HEK293 (cell line): Measurements from ENCODE around the gene ARPC1B.
A peak's percentile ranks its signal among the peaks of the same experiment; 100 is the strongest.

Experiments
- CTCF ChIA-PET: fragments of 350-600 bp; formaldehyde crosslinking; extraction: SDS; loops from one replicate; lab custom pipeline; 2021; ENCODE audit warnings: antibody characterized with exemption; lab: Yijun Ruan, JAX
- POLR2A ChIA-PET: fragments of 300-600 bp; formaldehyde crosslinking; extraction: SDS; loops from one replicate; lab custom pipeline; 2020; ENCODE audit warnings: antibody characterized with exemption, inconsistent platforms; lab: Yijun Ruan, JAX
- H3K27ac ChIP-seq: fragments of 200-500 bp; sonication (Bioruptor generic); 2 replicates; pipeline ENCODE4 v1.5.1; 2014; ENCODE audit warnings: low read depth, low read length, control low read depth, inconsistent platforms; ENCODE audit errors: extremely low read depth
- H3K36me3 ChIP-seq, 2 experiments: fragments of 200-500 bp in 1 of 2; sonication (Bioruptor generic) in 1 of 2; 1 replicate in 1 of 2; 2 replicates in 1 of 2; pipeline ENCODE4 v1.5.1; 2014 to 2017; ENCODE audit warnings: inconsistent platforms in 2 of 2, low read length in 2 of 2; ENCODE audit not compliant: control insufficient read depth in 2 of 2, insufficient read depth in 1 of 2
- H3K4me1 ChIP-seq: fragments of 200-500 bp; sonication (Bioruptor generic); 2 replicates; pipeline ENCODE4 v1.5.1; 2014; ENCODE audit warnings: mild to moderate bottlenecking, low read length, inconsistent platforms; ENCODE audit not compliant: control insufficient read depth, insufficient read depth
- H3K4me3 ChIP-seq: 2 replicates; pipeline ENCODE4 v1.5.1; 2011; ENCODE audit warnings: low read depth, mild to moderate bottlenecking, control low read depth, low read length, moderate library complexity
- H3K9me3 ChIP-seq: fragments of 200-500 bp; sonication (Bioruptor generic); 2 replicates; pipeline ENCODE4 v1.5.1; 2014; ENCODE audit warnings: low read depth, low read length, inconsistent platforms; ENCODE audit not compliant: control insufficient read depth, insufficient read depth
- AEBP2 ChIP-seq: fragments of 450-650 bp; formaldehyde crosslinking; IDR thresholded peaks from 2 replicates; pipeline ENCODE4 v1.5.1; 2016; ENCODE audit warnings: missing biosample characterization, missing genetic modification characterization, borderline replicate concordance
- GLIS1 ChIP-seq: fragments of 450-650 bp; formaldehyde crosslinking; IDR thresholded peaks from 2 replicates; pipeline ENCODE4 v1.5.1; 2016; ENCODE audit warnings: missing biosample characterization, missing genetic modification characterization
- KLF1 ChIP-seq: fragments of 450-650 bp; formaldehyde crosslinking; IDR thresholded peaks from 2 replicates; pipeline ENCODE4 v1.5.1; 2016; ENCODE audit warnings: missing biosample characterization, missing genetic modification characterization
- KLF17 ChIP-seq: fragments of 450-650 bp; formaldehyde crosslinking; IDR thresholded peaks from 2 replicates; pipeline ENCODE4 v1.5.1; 2016; ENCODE audit warnings: missing biosample characterization, missing genetic modification characterization
- KLF9 ChIP-seq: fragments of 450-650 bp; formaldehyde crosslinking; IDR thresholded peaks from 2 replicates; pipeline ENCODE4 v1.5.1; 2016; ENCODE audit warnings: missing biosample characterization, missing genetic modification characterization, low read depth
- MZF1 ChIP-seq: fragments of 450-650 bp; formaldehyde crosslinking; IDR thresholded peaks from 2 replicates; pipeline ENCODE4 v1.5.1; 2017; ENCODE audit warnings: missing biosample characterization, missing genetic modification characterization, borderline replicate concordance
- ZBTB10 ChIP-seq: fragments of 450-650 bp; formaldehyde crosslinking; IDR thresholded peaks from 2 replicates; pipeline ENCODE4 v1.5.1; 2016; ENCODE audit warnings: missing biosample characterization, missing genetic modification characterization
- ZFP37 ChIP-seq: fragments of 450-650 bp; formaldehyde crosslinking; IDR thresholded peaks from 2 replicates; pipeline ENCODE4 v1.5.1; 2016; ENCODE audit warnings: missing biosample characterization, missing genetic modification characterization
- ZFP69B ChIP-seq: fragments of 450-650 bp; formaldehyde crosslinking; IDR thresholded peaks from 2 replicates; pipeline ENCODE4 v1.5.1; 2016; ENCODE audit warnings: missing biosample characterization, missing genetic modification characterization
- ZNF10 ChIP-seq: fragments of 450-650 bp; formaldehyde crosslinking; IDR thresholded peaks from 2 replicates; pipeline ENCODE4 v1.5.1; 2017; ENCODE audit warnings: missing biosample characterization, missing genetic modification characterization
- ZNF114 ChIP-seq: fragments of 450-650 bp; formaldehyde crosslinking; IDR thresholded peaks from 2 replicates; pipeline ENCODE4 v1.5.0; 2017; ENCODE audit warnings: missing biosample characterization, missing genetic modification characterization
- ZNF138 ChIP-seq: fragments of 450-650 bp; formaldehyde crosslinking; IDR thresholded peaks from 2 replicates; pipeline ENCODE4 v1.5.1; 2016; ENCODE audit warnings: missing biosample characterization, missing genetic modification characterization, borderline replicate concordance
- ZNF19 ChIP-seq: fragments of 450-650 bp; formaldehyde crosslinking; IDR thresholded peaks from 2 replicates; pipeline ENCODE4; 2016; ENCODE audit warnings: missing biosample characterization, missing genetic modification characterization, low read depth
- ZNF23 ChIP-seq: fragments of 450-650 bp; formaldehyde crosslinking; IDR thresholded peaks from 2 replicates; pipeline ENCODE4 v1.5.1; 2016; ENCODE audit warnings: missing biosample characterization, missing genetic modification characterization, borderline replicate concordance
- ZNF311 ChIP-seq: fragments of 450-650 bp; formaldehyde crosslinking; IDR thresholded peaks from 2 replicates; pipeline ENCODE4 v1.5.1; 2017; ENCODE audit warnings: missing biosample characterization, missing genetic modification characterization, borderline replicate concordance
- ZNF335 ChIP-seq: fragments of 450-650 bp; formaldehyde crosslinking; conservative IDR thresholded peaks from 2 replicates; pipeline ENCODE4 v1.5.1; 2016; ENCODE audit warnings: missing biosample characterization, missing genetic modification characterization
- ZNF341 ChIP-seq: fragments of 450-650 bp; formaldehyde crosslinking; IDR thresholded peaks from 2 replicates; pipeline ENCODE4; 2016; ENCODE audit warnings: low read depth, missing biosample characterization, missing genetic modification characterization
- ZNF391 ChIP-seq: fragments of 450-650 bp; formaldehyde crosslinking; IDR thresholded peaks from 2 replicates; pipeline ENCODE4 v1.5.1; 2016; ENCODE audit warnings: low read depth, missing biosample characterization, missing genetic modification characterization, borderline replicate concordance
- ZNF398 ChIP-seq: fragments of 450-650 bp; formaldehyde crosslinking; IDR thresholded peaks from 2 replicates; pipeline ENCODE4 v1.5.1; 2017; ENCODE audit warnings: missing biosample characterization, missing genetic modification characterization
- ZNF404 ChIP-seq: fragments of 450-650 bp; formaldehyde crosslinking; IDR thresholded peaks from 2 replicates; pipeline ENCODE4 v1.5.1; 2017; ENCODE audit warnings: missing biosample characterization, missing genetic modification characterization
- ZNF423 ChIP-seq: fragments of 450-650 bp; formaldehyde crosslinking; IDR thresholded peaks from 2 replicates; pipeline ENCODE4 v1.5.1; 2016; ENCODE audit warnings: missing biosample characterization, missing genetic modification characterization
- ZNF488 ChIP-seq: fragments of 450-650 bp; formaldehyde crosslinking; IDR thresholded peaks from 2 replicates; pipeline ENCODE4 v1.5.1; 2016; ENCODE audit warnings: missing biosample characterization, missing genetic modification characterization
- ZNF510 ChIP-seq: fragments of 450-650 bp; formaldehyde crosslinking; IDR thresholded peaks from 2 replicates; pipeline ENCODE4 v1.5.1; 2018; ENCODE audit warnings: mild to moderate bottlenecking, missing genetic modification characterization, missing biosample characterization; ENCODE audit not compliant: insufficient replicate concordance
- ZNF561 ChIP-seq: fragments of 450-650 bp; IDR thresholded peaks from 2 replicates; pipeline ENCODE4 v1.5.1; 2018; ENCODE audit warnings: missing biosample characterization, missing genetic modification characterization, borderline replicate concordance
- ZNF623 ChIP-seq: fragments of 450-650 bp; formaldehyde crosslinking; IDR thresholded peaks from 2 replicates; pipeline ENCODE4 v1.5.1; 2016; ENCODE audit warnings: missing biosample characterization, missing genetic modification characterization
- ZNF639 ChIP-seq: fragments of 450-650 bp; formaldehyde crosslinking; IDR thresholded peaks from 2 replicates; pipeline ENCODE4 v1.5.1; 2016; ENCODE audit warnings: missing biosample characterization, missing genetic modification characterization
- ZNF654 ChIP-seq: fragments of 450-650 bp; formaldehyde crosslinking; IDR thresholded peaks from 2 replicates; pipeline ENCODE4 v1.5.1; 2016; ENCODE audit warnings: low read depth, missing biosample characterization, missing genetic modification characterization
- ZNF707 ChIP-seq: fragments of 450-650 bp; formaldehyde crosslinking; IDR thresholded peaks from 2 replicates; pipeline ENCODE4 v1.5.1; 2016; ENCODE audit warnings: missing biosample characterization, missing genetic modification characterization

Gene ARPC1B

GRCh38 chr7:99392046-99392445 is 17.5 kb downstream of the ARPC1B start (continued):
- TF ChIP-seq ZNF114 (tag by site-specific recombination) (no peak), ZNF639 (tag by site-specific recombination) (no peak), AEBP2 (tag by site-specific recombination) (no peak), ZFP37 (tag by site-specific recombination) (no peak), ZNF391 (tag by site-specific recombination) (no peak), ZFP69B (tag by site-specific recombination) (no peak), ZNF707 (no peak), ZNF23 (no peak), ZNF341 (tag by site-specific recombination) (no peak), KLF1 (tag by site-specific recombination) (no peak), ZNF510 (no peak)

- peaks cover 26 to 73% of the 10 kb centered on the region in 2 experiments for H3K36me3 ChIP-seq
- ChIA-PET POLR2A (interaction anchor here (0.6 to 1.8 kb wide), 4 partner anchors 9 to 18 kb away, joined by 3 to 4 read pairs (median 4); no protein-coding TSS in a partner anchor), CTCF (no interaction called here)
- H3K9me3 ChIP-seq = no peaks in the 10 kb centered on the region
- no peaks in the 10 kb centered on the region for H3K4me1 ChIP-seq
- no peak overlapping the region for H3K4me3 ChIP-seq
- no peak overlapping the region for H3K27ac ChIP-seq
- TF ChIP-seq ZNF623 (tag by site-specific recombination) = no peak
- no peak for TF ChIP-seq ZNF654 (tag by site-specific recombination)
- no peak for TF ChIP-seq GLIS1 (tag by site-specific recombination)
- no peak for TF ChIP-seq ZNF311 (tag by site-specific recombination)
- TF ChIP-seq ZNF423 (tag by site-specific recombination) = no peak
- no peak for TF ChIP-seq ZNF707
- peak; percentile 39; the same call in 1 of the 2 replicates for TF ChIP-seq KLF9 (tag by site-specific recombination)
- 0 out of 2 replicates have a peak, but pooled peaks have one; percentile 24 for TF ChIP-seq ZNF10 (tag by site-specific recombination)
- TF ChIP-seq KLF17 = no peak
- TF ChIP-seq ZNF488 (tag by site-specific recombination) = no peak
- no peak for TF ChIP-seq ZNF19
- TF ChIP-seq ZNF335 = no peak
- no peak for TF ChIP-seq ZNF138
- TF ChIP-seq MZF1 = no peak
- no peak for TF ChIP-seq ZNF561 (tag by site-specific recombination)
- TF ChIP-seq ZNF404 (tag by site-specific recombination) = no peak
- TF ChIP-seq KLF1 (tag by site-specific recombination) = peak; percentile 28; the same call in 1 of the 2 replicates
- TF ChIP-seq ZBTB10 (tag by site-specific recombination) = no peak
- TF ChIP-seq ZNF398 (tag by site-specific recombination) = no peak
These were observed 18.3 kb downstream of the ARPC1B start for GRCh38 chr7:99392659-99393354.
